AG09309 (cell line): ENCODE data around the gene AGPAT4.
A peak's percentile ranks its signal among the peaks of the same experiment; 100 is the strongest.

Source experiments
- DNase-seq: peaks from one replicate; pipeline ENCODE4 v3.0.0-alpha.2; 2010; ENCODE audit warnings: low read depth
- H3K4me3 ChIP-seq: 2 replicates; pipeline ENCODE4 v1.5.1; 2011; ENCODE audit warnings: mild to moderate bottlenecking, low read depth, low read length, moderate library complexity; ENCODE audit not compliant: control insufficient read depth
- TF ChIP-seq, protein P1 (sequence below): IDR thresholded peaks from 2 replicates; pipeline ENCODE4 v1.5.1; 2011; ENCODE audit warnings: mild to moderate bottlenecking, low read depth, low read length, inconsistent platforms; ENCODE audit not compliant: insufficient read depth, control insufficient read depth; ENCODE audit errors: missing control alignments

AGPAT4 gene

DNA sequence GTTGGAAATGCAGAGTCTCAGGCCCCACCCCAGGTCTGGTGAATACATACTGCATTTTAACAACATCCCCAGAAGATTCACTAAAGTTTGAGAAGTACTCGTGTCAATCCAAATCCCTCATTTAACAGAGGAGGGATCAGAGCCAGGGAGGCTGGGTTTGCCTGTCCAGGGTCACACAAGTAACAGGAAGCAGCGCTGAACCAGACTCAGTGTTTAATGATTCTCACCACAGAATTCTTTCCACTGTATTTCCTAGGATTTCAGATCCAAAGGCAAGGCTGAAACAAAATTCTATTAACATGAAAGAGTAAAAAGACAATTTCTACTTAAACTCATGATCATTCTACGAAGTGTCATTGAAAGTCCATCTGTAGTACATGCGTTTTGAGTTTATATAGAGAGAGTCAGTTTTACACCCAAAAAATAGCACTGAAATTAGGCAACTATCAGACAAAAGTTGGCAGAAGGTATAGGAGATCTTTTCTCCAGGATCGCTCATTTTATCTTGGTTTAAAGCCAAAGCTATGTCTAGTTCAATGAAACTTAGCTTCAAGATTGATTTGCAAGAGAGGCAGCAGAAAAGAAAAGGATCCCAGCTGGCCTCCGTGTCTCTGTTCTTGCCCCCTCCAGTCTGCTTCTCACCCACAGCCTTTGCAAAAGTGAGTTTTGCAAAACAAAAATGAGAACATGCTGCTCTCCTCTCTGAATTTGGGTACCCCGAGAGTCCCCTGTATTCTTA lies 6.0 kb upstream of the AGPAT4 start:
- no peak for DNase-seq
- H3K4me3 ChIP-seq = no peak overlapping the region
- TF ChIP-seq, protein P1, sequence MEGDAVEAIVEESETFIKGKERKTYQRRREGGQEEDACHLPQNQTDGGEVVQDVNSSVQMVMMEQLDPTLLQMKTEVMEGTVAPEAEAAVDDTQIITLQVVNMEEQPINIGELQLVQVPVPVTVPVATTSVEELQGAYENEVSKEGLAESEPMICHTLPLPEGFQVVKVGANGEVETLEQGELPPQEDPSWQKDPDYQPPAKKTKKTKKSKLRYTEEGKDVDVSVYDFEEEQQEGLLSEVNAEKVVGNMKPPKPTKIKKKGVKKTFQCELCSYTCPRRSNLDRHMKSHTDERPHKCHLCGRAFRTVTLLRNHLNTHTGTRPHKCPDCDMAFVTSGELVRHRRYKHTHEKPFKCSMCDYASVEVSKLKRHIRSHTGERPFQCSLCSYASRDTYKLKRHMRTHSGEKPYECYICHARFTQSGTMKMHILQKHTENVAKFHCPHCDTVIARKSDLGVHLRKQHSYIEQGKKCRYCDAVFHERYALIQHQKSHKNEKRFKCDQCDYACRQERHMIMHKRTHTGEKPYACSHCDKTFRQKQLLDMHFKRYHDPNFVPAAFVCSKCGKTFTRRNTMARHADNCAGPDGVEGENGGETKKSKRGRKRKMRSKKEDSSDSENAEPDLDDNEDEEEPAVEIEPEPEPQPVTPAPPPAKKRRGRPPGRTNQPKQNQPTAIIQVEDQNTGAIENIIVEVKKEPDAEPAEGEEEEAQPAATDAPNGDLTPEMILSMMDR = no peak

DNA sequence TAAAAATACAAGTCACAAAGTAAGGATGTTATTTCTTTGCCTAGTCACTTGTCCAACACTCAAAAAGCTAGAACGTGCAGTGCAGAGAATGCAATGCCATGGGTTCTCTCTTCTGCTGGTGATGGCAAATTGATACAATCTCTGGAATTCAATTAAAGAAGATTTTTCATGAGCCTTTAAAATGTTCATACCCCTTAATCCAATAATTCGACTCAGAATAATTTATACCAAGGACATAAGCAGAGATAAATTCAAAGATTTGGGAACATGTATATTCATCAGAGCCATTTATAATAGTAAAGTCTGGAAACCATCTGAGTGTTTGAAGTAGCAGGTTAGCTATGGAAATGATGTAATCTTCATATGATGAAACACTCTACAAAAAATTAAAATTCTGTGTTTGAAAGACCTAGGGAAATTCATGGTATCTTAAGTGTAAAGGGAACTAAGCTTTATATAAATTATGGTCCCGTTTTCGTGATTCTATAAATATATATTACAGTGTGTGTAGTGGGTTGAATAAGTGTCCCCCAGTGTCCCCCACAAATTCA lies 2.8 kb upstream of the AGPAT4 start:
- DNase-seq = no peak
- H3K4me3 ChIP-seq = no peak overlapping the region
- TF ChIP-seq, protein P1 = no peak

DNA sequence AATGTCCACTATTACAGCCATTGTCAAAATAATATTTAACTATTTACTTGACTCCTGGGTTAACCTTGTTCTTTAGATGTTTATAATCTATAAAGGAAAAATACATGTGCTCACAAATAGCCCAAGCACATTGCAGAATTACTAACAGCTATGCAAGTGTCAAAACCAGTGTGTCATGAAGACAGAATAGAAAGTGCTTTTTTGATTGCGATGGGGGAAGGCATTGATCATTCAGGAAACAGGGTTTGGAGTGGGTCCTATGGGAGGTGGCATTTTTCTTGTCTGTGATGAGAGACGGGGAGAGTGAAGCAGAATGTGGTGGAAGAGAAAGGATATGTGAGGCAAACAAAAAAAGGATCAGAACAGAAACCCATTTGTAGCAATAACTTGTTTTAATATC lies 1.0 kb upstream of the AGPAT4 start:
- no peak overlapping the region for H3K4me3 ChIP-seq
- TF ChIP-seq, protein P1 = no peak
- no peak for DNase-seq

DNA sequence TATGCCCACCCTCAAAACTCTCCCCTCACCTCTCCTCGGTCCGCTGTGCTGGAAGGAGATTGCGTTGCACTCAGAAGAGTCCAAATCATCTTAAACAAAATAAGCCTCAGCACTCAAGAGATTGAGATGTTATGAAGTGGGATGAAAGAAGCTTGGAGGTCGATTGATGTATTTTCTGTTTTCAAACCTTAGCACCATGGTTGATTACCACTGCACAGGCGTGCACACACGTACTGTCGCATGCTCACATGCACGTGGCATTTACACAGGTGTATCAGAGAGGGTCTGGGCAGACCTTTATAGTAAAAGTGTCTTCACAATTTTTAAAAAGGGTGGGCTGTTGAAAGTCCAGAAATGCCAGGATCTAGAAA lies 612 bp upstream of the AGPAT4 start:
- TF ChIP-seq, protein P1 = no peak
- H3K4me3 ChIP-seq = peak overlapping the region; percentile 74
- no peak for DNase-seq

DNA sequence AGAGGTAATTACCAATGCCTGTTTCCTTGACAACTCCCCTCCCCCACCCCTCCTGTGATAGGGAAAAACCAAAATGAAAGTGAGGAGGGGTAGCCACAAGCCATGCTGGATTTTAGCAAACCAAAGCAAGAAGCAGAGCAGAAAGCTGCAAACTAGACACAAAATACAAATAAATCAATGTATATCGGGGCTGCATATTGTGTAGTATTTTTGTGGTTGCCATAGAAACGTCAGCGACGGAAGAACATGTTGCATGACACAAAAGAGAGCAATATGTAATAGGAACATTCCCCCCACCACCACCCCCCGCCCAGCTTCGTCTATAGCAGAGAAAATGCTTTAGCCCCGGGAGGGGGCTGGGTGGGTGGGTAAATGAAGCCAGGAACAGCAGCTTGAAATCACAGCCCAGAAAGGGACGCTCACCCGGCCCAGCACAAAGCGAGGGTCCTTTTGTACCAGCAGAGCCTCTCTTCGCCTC lies 548 bp downstream of the AGPAT4 start:
- no peak for DNase-seq
- TF ChIP-seq, protein P1 = no peak
- peak overlapping the region; percentile 74 for H3K4me3 ChIP-seq

DNA sequence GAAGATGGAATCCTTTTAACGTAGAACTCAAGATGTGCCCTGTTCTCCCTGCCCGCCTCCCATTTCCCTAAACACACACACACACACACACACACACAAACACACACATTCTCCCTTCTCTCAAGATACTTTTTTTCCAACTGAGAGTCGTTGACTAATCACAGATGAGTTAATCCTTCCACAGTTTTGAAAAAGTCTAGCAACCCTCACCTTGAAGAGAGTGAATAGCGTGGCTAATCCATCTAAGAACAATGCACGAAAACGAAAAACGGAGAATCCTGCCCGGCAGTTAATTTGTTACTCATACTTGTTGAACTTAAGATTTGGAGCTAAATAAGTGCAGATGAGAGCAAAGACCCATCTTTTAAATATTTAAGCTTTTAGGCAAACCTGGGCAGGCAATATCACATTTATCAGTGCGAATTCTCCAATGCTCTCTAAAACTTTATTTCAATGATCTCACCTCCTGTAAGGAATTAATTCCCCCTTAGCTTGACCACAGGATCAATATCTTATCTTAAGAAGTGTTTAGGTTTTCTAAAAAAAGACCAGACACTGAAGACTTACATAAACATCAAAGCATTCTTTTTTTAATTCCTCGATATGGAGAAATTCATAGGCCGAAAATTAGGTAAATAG lies 1.1 kb downstream of the AGPAT4 start:
- H3K4me3 ChIP-seq = peak overlapping the region; percentile 74
- DNase-seq = peak; percentile 20
- TF ChIP-seq, protein P1 = no peak
